Testis (tissue), 3 donors: ENCODE data around the gene TM4SF5. TPM values are rescaled to one million over a fixed set of nuclear protein-coding genes. Genes with fewer than 3 reads are reported as not detected.
"Not testable (repeated sequence)": the region's sequence is repeated elsewhere in the genome, so short reads cannot be mapped to it uniquely, and the experiment has no call there.

Experiments used
- DNase-seq: peaks from one replicate; pipeline ENCODE4 v3.0.0-alpha.2; 2019
- H3K27ac ChIP-seq, 2 donors: fragments of 200-600 bp; sonication (generic); one replicate each; pipeline ENCODE4 v1.5.1; 2019
- H3K27me3 ChIP-seq: fragments of 200-600 bp; sonication (generic); one replicate; pipeline ENCODE4 v1.5.1; 2019
- H3K36me3 ChIP-seq: fragments of 200-600 bp; sonication (generic); one replicate; pipeline ENCODE4 v1.5.1; 2017; ENCODE audit warnings: low read depth; ENCODE audit errors: missing control alignments
- H3K4me1 ChIP-seq: fragments of 200-600 bp; sonication (generic); one replicate; pipeline ENCODE4 v1.5.1; 2019
- H3K4me3 ChIP-seq, 2 donors: fragments of 200-600 bp; sonication (generic); one replicate each; pipeline ENCODE4 v1.5.1; 2017 to 2019
- H3K9me3 ChIP-seq: fragments of 200-600 bp; sonication (generic); one replicate; pipeline ENCODE4 v1.5.1; 2017
- CTCF ChIP-seq, 3 experiments: fragments of 450-650 bp in 2 of 3; fragments of 200-600 bp in 1 of 3; sonication (generic) in 1 of 3; IDR thresholded peaks; one replicate each; pipeline ENCODE4 v1.5.1; 2016 to 2019; ENCODE audit warnings: antibody characterized with exemption in 3 of 3, mild to moderate bottlenecking in 2 of 3, moderate library complexity in 1 of 3
- POLR2A ChIP-seq: fragments of 450-650 bp; IDR thresholded peaks from one replicate; pipeline ENCODE4 v1.6.1; 2017; ENCODE audit warnings: antibody characterized with exemption, mild to moderate bottlenecking, moderate library complexity
- WGBS, 2 donors: methylation state at CpG; one replicate each; pipeline ENCODE4 v1.1.5; 2018; 5-methylcytosine and 5-hydroxymethylcytosine counted together
- intact Hi-C: fragments of 100-400 bp; cut with DNase I; formaldehyde crosslinking; loops from one replicate; pipeline ENCODE4 v1.15.1; 2023; ENCODE audit warnings: low total_unique reads
- polyA plus RNA-seq: library from polyadenylated mRNA; stranded (reverse); fragments of 350-450 nt; fragmentation: Illumina TruSeq; extraction: RNeasy Lipid Tissue Mini Kit (QIAGEN cat#74804); gene quantifications from one replicate; pipeline ENCODE4 v1.2.3, GENCODE V29; 2014; ENCODE audit warnings: low read depth, low replicate concordance; ENCODE audit not compliant: insufficient read depth
- total RNA-seq, 2 donors: library from RNA; depleted of rRNA; stranded (reverse); fragments of >200 nt; gene quantifications; one replicate each; pipeline ENCODE4 v1.2.3, GENCODE V29; 2016

The TM4SF5 gene
- total and polyA plus RNA-seq, 3 donors from 2014 or later: 1.5 TPM; not detected in 2

DNA sequence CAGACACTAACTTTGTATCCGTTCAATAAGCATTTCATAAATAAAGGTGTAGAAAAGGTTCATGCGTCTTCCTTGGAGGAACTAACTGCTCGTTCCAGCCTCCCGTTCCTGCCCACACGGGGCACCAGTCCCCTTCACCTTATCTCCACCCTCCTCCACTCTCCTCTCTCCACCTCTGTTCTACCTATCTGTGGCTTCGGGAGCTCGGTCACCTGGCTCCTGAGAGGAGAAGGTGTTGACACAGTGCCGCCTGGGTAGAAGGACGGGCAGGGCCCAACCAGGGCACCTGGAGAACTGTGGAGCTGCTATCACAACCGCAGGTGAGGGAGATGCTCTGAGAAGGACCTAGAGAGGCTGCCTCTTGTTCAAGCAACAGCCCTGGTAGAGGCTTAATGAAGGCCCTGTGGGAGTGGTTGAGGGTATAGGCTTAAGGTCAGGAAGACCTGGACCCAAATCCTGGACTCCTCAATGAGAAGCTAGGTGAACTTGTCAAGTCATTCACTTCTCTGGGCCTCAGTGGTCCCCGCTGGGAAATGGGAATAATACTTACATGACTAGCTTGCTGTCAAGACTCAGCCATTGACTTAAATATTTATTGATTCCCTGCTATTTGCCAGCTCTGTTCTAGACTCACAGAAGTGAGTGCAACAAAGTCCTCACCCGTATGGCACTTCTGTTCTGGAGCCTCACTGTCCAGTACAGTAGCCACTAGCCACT, 51.8 kb downstream of the TM4SF5 start:
- intact Hi-C loops: no loop called here
- Histone ChIP-seq H3K27me3 (no peaks in the 10 kb centered on the region), H3K27ac (no peak overlapping the region), H3K4me3 (no peak overlapping the region), H3K4me1 (no peaks in the 10 kb centered on the region), H3K9me3 (no peaks in the 10 kb centered on the region), H3K36me3 (no peaks in the 10 kb centered on the region)
- DNase-seq: no peak
- no peak for TF ChIP-seq CTCF (IDR thresholded peaks at IDR 0.05)
- TF ChIP-seq POLR2A: no peak
- 72% methylated on average over 12 of the region's 12 CpGs for whole genome bisulfite sequencing, 2 donors

- no peaks in the 10 kb centered on the region for H3K4me1 ChIP-seq
- intact Hi-C loops: no loop called here
- no peaks in the 10 kb centered on the region for H3K36me3 ChIP-seq
- 75 to 78% methylated on average over 7 to 8 of the region's 8 CpGs for WGBS, 2 donors
- no peak for DNase-seq
- H3K9me3 ChIP-seq: no peaks in the 10 kb centered on the region
- TF ChIP-seq POLR2A (no peak), CTCF (IDR thresholded peaks at IDR 0.05) (no peak)
- H3K27ac ChIP-seq: no peak overlapping the region
- H3K27me3 ChIP-seq: no peaks in the 10 kb centered on the region
- H3K4me3 ChIP-seq: no peak overlapping the region
These were observed 55.7 kb downstream of the TM4SF5 start for GRCh38 chr17:4827399-4827798.

DNA sequence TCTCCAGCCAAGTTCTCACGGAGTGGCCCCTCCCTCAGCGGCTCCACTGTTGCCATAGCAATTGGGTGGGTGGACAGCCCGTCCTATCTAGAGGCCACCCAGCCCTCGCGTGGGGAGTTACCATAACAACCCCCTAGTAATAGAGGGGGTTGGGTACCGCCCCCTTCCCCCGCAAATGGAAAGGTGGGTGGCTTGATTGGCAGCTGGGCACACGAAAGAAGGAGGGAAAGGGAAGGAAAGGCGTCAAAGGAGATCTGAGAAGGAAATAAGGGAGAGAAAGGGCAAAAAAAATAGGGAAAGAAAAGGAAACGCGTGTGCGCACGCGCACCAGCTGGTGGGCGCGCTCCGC, 61.1 kb downstream of the TM4SF5 start:
- H3K36me3 ChIP-seq, DNase-seq, intact Hi-C loops, H3K9me3 ChIP-seq, H3K27me3 ChIP-seq: not testable (repeated sequence)
- H3K4me1 ChIP-seq: peaks cover 33% of the 10 kb centered on the region
- peak overlapping the region; percentile 93 to 94 for H3K4me3 ChIP-seq
- H3K27ac ChIP-seq: peak overlapping the region; percentile 91 to 95
- WGBS, 2 donors: 0 to 1% methylated on average over 12 of the region's 17 CpGs

Other genes starting within 250 kb of the TM4SF5 start
- 10 to 100 TPM; 74.1 to 78.9 TPM for gene MYBBP1A, start 216.5 kb upstream of the TM4SF5 start, total RNA-seq
- 32.9 TPM for gene MYBBP1A, start 216.5 kb upstream of the TM4SF5 start, polyA plus RNA-seq
- gene GGT6, start 211.3 kb upstream of the TM4SF5 start, total RNA-seq: 1 to 10 TPM; 3.8 to 5.9 TPM
- gene GGT6, start 211.3 kb upstream of the TM4SF5 start, polyA plus RNA-seq: 2.5 TPM
- gene SMTNL2, start 187.4 kb upstream of the TM4SF5 start, total RNA-seq: 1 to 10 TPM; 2.6 to 4.3 TPM
- 6.9 TPM for gene SMTNL2, start 187.4 kb upstream of the TM4SF5 start, polyA plus RNA-seq
- gene ALOX15, start 130.2 kb upstream of the TM4SF5 start, total RNA-seq: 1 to 10 TPM; 1.3 to 2.4 TPM
- gene ALOX15, start 130.2 kb upstream of the TM4SF5 start, polyA plus RNA-seq: 5.2 TPM
- gene PELP1, start 67.7 kb upstream of the TM4SF5 start, total RNA-seq: 10 to 100 TPM; 88.0 to 88.1 TPM
- 74.4 TPM for gene PELP1, start 67.7 kb upstream of the TM4SF5 start, polyA plus RNA-seq
- 10 to 100 TPM; 13.5 to 19.5 TPM for gene ARRB2, start 61.3 kb upstream of the TM4SF5 start, total RNA-seq
- gene ARRB2, start 61.3 kb upstream of the TM4SF5 start, polyA plus RNA-seq: 23.0 TPM
- gene MED11, start 40.5 kb upstream of the TM4SF5 start, total RNA-seq: 10 to 100 TPM; 28.7 to 33.7 TPM
- gene MED11, start 40.5 kb upstream of the TM4SF5 start, polyA plus RNA-seq: 24.6 TPM
- gene ZMYND15, start 32.1 kb upstream of the TM4SF5 start, total RNA-seq: 10 to 100 TPM; 23.7 to 25.2 TPM
- 78.7 TPM for gene ZMYND15, start 32.1 kb upstream of the TM4SF5 start, polyA plus RNA-seq
- 100 to 1,000 TPM in 1 of 2 donors, 10 to 100 TPM in 1; 53.0 to 172 TPM for gene CXCL16, start 32.0 kb upstream of the TM4SF5 start, total RNA-seq
- 201 TPM for gene CXCL16, start 32.0 kb upstream of the TM4SF5 start, polyA plus RNA-seq
- 1 to 10 TPM in 1 of 2 donors, under 1 TPM in 1; 0.62 to 1.3 TPM for gene VMO1, start 14.5 kb downstream of the TM4SF5 start, total RNA-seq
- gene VMO1, start 14.5 kb downstream of the TM4SF5 start, polyA plus RNA-seq: 0.98 TPM
- gene GLTPD2, start 17.1 kb downstream of the TM4SF5 start, total RNA-seq: not detected
- not detected for gene GLTPD2, start 17.1 kb downstream of the TM4SF5 start, polyA plus RNA-seq
- 100 to 1,000 TPM; 101 to 138 TPM for gene PSMB6, start 24.3 kb downstream of the TM4SF5 start, total RNA-seq
- 191 TPM for gene PSMB6, start 24.3 kb downstream of the TM4SF5 start, polyA plus RNA-seq
- gene PLD2, start 35.3 kb downstream of the TM4SF5 start, total RNA-seq: 10 to 100 TPM; 17.5 to 31.2 TPM
- gene PLD2, start 35.3 kb downstream of the TM4SF5 start, polyA plus RNA-seq: 11.0 TPM
- 100 to 1,000 TPM; 135 to 142 TPM for gene MINK1, start 61.5 kb downstream of the TM4SF5 start, total RNA-seq
- gene MINK1, start 61.5 kb downstream of the TM4SF5 start, polyA plus RNA-seq: 77.4 TPM
- gene C17orf107, start 127.7 kb downstream of the TM4SF5 start, total RNA-seq: 1 to 10 TPM; 2.8 to 4.1 TPM
- gene C17orf107, start 127.7 kb downstream of the TM4SF5 start, polyA plus RNA-seq: 1.5 TPM
- 1 to 10 TPM; 1.4 to 2.6 TPM for gene CHRNE, start 131.2 kb downstream of the TM4SF5 start, total RNA-seq
- 1.4 TPM for gene CHRNE, start 131.2 kb downstream of the TM4SF5 start, polyA plus RNA-seq
- under 1 TPM; 0.12 to 0.47 TPM for gene GP1BA, start 160.4 kb downstream of the TM4SF5 start, total RNA-seq
- 0.88 TPM for gene GP1BA, start 160.4 kb downstream of the TM4SF5 start, polyA plus RNA-seq
- 10 to 100 TPM; 23.7 to 25.9 TPM for gene SLC25A11, start 168.2 kb downstream of the TM4SF5 start, total RNA-seq
- 24.3 TPM for gene SLC25A11, start 168.2 kb downstream of the TM4SF5 start, polyA plus RNA-seq
- gene RNF167, start 168.4 kb downstream of the TM4SF5 start, total RNA-seq: 100 to 1,000 TPM; 110 to 111 TPM
- gene RNF167, start 168.4 kb downstream of the TM4SF5 start, polyA plus RNA-seq: 211 TPM
- gene PFN1, start 176.6 kb downstream of the TM4SF5 start, total RNA-seq: 100 to 1,000 TPM; 257 to 349 TPM
- gene PFN1, start 176.6 kb downstream of the TM4SF5 start, polyA plus RNA-seq: 244 TPM
- 10 to 100 TPM; 16.4 to 17.2 TPM for gene ENO3, start 179.2 kb downstream of the TM4SF5 start, total RNA-seq
- 29.9 TPM for gene ENO3, start 179.2 kb downstream of the TM4SF5 start, polyA plus RNA-seq
- gene SPAG7, start 195.9 kb downstream of the TM4SF5 start, total RNA-seq: 10 to 100 TPM; 54.9 to 66.1 TPM
- gene SPAG7, start 195.9 kb downstream of the TM4SF5 start, polyA plus RNA-seq: 79.5 TPM
- gene CAMTA2, start 215.8 kb downstream of the TM4SF5 start, total RNA-seq: 10 to 100 TPM; 22.4 to 51.3 TPM
- 59.3 TPM for gene CAMTA2, start 215.8 kb downstream of the TM4SF5 start, polyA plus RNA-seq
- gene INCA1, start 225.6 kb downstream of the TM4SF5 start, total RNA-seq: 10 to 100 TPM; 32.6 to 53.0 TPM
- 64.4 TPM for gene INCA1, start 225.6 kb downstream of the TM4SF5 start, polyA plus RNA-seq
- 10 to 100 TPM; 51.1 to 54.1 TPM for gene KIF1C, start 226.1 kb downstream of the TM4SF5 start, total RNA-seq
- 79.9 TPM for gene KIF1C, start 226.1 kb downstream of the TM4SF5 start, polyA plus RNA-seq